Hippocampal formation (tissue), 2 donors: ENCODE data around the gene KIF1A.

Experiments used
- DNase-seq, 2 donors: peaks; one replicate each; lab custom pipeline; 2025; lab: John Stamatoyannopoulos, UW

KIF1A gene, protein sequence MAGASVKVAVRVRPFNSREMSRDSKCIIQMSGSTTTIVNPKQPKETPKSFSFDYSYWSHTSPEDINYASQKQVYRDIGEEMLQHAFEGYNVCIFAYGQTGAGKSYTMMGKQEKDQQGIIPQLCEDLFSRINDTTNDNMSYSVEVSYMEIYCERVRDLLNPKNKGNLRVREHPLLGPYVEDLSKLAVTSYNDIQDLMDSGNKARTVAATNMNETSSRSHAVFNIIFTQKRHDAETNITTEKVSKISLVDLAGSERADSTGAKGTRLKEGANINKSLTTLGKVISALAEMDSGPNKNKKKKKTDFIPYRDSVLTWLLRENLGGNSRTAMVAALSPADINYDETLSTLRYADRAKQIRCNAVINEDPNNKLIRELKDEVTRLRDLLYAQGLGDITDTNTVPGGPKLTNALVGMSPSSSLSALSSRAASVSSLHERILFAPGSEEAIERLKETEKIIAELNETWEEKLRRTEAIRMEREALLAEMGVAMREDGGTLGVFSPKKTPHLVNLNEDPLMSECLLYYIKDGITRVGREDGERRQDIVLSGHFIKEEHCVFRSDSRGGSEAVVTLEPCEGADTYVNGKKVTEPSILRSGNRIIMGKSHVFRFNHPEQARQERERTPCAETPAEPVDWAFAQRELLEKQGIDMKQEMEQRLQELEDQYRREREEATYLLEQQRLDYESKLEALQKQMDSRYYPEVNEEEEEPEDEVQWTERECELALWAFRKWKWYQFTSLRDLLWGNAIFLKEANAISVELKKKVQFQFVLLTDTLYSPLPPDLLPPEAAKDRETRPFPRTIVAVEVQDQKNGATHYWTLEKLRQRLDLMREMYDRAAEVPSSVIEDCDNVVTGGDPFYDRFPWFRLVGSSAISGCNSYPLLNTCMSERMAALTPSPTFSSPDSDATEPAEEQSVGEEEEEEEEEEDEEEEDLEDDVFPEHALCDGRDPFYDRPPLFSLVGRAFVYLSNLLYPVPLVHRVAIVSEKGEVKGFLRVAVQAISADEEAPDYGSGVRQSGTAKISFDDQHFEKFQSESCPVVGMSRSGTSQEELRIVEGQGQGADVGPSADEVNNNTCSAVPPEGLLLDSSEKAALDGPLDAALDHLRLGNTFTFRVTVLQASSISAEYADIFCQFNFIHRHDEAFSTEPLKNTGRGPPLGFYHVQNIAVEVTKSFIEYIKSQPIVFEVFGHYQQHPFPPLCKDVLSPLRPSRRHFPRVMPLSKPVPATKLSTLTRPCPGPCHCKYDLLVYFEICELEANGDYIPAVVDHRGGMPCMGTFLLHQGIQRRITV (N-terminal part only)

GRCh38 chr2:240819858-240820606 lies at the start of gene KIF1A:
Gene KIF1A, minus strand, starts transcription at chr2:240820219. Its CDS starts 22,467 bp downstream, at chr2:240797752.
- DNase-seq, result peak; percentile 90 to 91

DNA sequence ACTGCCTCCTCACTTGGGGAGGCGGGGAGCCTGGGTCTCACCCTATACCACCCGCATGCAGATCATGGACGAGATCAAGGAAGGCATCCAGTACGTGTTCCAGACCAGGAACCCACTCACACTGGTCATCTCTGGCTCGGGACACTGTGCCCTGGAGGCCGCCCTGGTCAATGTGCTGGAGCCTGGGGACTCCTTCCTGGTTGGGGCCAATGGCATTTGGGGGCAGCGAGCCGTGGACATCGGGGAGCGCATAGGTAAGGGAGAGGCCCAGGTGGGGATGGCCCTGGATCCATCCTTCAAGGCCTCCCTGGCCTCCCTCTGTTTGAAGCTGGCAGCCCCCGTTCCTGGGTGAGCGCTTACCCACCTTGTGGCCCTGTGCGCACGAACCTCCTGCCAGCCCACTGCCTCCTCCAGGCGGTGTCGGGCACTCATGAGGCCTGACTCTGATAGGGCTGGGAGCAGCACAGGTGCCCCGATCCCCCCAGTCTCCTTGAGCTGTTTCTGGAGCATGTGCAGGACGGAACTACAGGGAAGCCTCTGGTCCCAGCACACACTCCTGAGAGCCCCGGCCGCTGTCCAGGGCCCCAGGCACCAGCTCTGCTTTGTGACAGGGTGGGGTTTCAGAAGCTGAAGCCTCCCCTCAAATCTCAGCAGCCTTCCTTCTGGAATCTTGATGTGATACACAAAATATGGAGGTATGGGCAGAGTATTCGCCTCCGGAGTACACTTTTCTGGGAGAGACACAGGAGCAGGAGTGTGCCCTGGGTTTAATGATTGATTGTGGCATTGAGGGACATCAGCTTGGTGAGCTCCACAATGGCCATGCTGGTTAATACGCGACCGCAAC lies 49.3 kb upstream of the KIF1A start:
- DNase-seq, result no peak

DNA sequence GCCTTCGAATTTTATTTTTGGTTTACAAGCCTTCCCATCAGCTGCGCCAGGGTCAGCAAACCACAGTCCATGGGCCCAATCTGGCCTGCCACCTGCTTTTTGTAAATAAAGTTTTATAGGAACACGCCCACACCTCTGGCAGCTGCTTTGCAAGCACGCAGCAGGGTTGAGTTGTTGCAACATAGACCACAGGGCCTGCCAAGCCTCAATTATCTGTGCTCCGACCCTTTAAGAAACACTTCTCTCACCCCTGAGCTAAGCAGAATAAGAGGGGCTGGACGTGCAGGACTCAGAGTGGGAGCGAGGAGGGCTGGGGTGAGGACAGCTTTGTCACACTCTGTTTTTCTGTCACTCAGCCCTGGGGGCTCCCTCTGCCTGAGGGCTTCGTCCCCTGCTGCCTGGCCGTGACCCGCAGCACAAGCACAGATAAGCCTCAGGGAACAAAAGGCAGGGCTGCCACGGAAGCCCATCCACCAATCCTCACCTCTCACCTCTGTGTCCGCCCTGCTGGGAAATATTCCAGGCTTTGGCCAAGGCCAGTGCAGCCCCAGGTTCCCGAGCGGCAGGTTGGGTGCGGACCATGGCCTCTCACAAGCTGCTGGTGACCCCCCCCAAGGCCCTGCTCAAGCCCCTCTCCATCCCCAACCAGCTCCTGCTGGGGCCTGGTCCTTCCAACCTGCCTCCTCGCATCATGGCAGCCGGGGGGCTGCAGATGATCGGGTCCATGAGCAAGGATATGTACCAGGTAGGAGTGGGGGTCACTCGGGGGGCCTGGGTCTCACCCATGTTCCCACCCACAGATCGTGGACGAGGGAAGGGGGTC lies 48.5 kb upstream of the KIF1A start, which contains the start of gene AGXT:
Gene AGXT (plus strand): TSS at position 539 of the 823 bp plus-strand sequence. CDS start 42 bp downstream, at position 581.
- DNase-seq, result no peak

DNA sequence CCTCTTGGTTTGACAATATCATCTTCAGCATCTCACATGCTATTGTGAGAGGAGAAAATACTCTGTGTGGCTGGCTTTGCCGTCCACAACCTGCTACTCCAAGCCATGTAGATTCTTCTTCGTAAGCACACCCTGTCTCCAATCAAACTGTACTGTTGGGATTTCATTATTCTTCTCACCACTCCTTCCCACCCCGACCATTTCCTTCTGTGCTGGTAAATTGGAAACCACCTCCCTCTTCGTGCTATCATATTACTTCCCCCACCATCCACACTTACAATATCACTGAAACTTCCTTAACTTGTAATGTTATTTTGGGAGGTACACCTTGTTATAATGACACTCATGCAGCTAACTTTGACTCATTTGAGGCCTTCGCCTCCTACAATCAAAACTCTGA lies 45.4 kb upstream of the KIF1A start:
- DNase-seq, result no peak

GRCh38 chr2:240864475-240864874 lies 44.5 kb upstream of the KIF1A start:
- DNase-seq, result no peak

DNA sequence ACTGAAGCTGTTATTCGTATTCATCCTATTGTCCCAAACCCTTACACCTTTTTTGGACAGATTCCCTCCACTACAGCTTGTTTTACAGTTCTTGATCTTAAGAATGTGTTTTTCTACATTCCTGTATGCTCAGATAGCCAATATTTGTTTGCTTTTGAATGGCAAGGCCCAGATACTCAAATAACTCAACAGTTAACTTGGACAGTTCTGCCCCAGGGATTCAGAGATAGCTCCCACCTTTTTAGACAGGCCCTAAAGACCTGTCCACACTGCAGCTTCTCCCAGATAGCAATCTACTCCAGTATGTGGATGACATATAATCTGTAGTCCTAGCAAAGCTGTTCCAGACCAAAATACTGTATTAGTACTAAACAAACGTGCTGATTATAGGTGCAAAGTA lies 41.5 kb upstream of the KIF1A start:
- DNase-seq, result no peak

GRCh38 chr2:240858871-240859270 lies 38.9 kb upstream of the KIF1A start:
- DNase-seq, result no peak

- DNase-seq, result no peak
These were observed 38.3 kb upstream of the KIF1A start for GRCh38 chr2:240858321-240858720.

DNA sequence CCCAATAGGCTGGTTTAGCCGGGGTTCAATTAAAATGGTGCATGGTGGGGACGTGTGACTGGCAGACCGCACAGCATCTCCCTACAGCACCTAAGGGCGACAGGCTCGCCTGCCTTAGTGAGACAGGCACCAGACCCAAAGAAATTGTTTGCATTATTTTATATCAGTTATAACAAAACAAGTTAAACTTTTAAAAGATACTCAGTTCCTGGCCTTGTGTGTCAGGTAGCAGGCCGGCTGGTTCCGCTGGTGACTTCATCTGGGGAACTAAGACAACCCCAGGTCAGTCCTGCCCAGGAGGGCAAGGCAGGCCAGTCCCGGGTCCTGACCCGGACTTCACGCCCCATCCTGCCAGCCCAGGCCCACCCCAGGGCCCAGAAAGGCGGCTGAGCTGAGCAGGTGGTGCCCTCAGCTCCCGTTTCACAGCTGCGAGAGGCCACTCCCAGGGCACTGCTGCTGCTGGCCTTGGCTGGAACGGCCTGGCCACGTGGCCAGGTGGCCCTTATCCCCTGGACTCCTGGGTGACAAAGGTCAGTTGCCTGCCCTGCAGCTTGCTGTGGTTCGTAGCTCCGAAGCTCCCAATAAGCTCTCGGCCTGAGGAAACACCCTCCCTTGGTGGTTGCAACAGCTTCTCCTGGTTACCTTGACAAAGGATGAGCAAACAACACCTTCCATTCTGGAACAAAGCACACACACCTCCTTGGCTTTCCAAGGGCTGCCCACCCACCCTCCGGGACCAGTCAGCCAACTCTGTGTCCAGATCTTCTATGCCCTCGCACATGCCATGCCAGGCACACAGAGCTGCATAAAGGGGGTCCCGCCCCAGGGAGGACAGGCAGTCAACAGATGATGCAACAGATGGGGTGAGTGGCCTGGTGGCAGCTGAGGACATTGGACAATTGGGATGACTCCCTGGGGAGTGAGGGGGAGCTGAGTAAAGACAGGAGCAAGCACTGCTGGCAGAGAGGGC lies 37.3 kb upstream of the KIF1A start:
- DNase-seq, result no peak

DNA sequence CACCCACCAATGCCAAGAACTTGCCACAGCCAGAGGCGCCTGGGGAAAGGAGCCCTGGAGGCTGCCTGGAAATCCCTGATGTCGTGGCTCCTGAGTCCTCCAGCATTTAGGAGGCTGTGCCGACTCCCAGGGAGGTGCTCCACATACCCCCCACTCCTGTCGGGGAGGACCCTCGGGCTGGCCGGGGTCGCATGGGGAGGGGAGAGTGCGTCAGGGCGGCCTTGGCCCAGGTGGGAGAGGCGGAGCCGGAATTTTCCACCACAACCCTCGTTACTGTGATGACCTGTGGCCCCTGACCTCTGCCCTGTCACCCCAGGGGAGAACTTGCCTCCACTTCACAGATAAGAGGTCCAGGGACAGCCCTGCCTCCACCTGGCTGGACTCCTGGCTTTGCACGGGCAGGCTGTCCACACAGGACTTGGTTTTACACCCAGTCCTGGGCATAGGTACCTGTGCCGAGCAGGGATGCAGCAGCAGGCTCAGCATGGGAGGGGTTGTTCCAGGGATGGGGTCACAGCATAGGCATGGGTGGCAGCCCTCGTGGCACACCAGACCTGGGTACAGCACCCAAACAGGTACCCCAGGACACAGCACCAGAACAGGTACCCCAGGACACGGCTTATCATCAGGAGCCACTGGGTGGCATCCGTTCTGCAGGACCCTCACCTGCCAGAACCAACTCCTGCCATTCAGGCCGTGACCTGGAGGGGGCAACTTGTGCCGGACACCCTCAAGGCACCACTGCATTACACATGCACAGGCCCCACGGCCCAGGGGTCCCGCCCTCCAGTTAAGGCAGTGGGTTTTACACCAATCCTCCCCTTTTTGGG lies 36.3 kb upstream of the KIF1A start:
- no peak for DNase-seq

DNA sequence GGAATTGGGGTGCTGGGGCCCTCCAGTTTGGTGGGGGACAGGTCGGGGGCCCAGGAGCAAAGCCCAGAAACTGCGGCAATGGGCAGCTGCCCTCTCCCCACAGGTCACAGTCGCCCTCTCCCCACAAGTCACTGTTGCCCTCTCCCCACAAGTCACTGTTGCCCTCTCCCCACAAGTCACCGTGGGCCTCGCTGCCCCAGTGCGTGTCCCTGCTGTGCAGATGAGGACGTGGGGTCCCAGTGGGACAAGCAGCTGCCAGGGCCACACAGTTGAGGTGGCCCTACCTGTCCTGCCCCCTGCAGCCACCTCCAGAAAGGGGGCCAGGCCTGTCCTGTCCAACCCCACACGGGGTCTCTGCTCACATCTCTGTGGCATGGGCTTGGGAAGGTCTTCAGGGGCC lies 35.7 kb upstream of the KIF1A start:
- no peak for DNase-seq

DNA sequence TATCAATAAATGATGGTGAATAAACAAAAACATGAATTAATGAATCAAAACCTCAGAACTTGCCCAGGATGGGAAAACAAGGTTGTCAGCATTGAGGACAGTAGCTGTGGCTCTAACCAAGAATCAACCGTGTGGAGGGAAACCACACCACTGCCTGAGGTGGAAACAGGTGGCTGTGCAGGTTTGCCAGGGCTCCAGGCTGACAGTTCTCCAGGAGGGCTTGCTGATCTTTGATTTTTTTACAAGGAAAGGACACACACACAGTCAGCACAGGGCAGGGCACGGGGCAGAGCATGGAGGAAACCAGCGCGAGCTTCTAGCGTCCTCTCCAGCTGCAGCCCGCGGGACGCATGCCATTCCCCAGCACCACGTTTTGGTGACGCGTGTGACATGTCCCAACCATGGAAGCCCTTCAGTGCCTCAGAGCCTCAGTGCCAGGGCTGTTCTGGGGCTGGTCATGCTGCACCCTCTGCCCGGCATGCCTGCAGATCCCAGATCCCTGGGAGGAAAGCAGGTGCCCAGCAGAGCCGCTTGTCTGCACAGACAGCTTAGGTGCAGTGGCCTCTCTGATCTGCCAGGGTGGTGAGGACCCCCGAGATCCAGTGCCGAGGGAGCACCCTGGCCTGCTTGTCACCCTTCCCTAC lies 32.8 kb upstream of the KIF1A start:
- DNase-seq, result no peak

GRCh38 chr2:240851078-240851991 lies 31.3 kb upstream of the KIF1A start:
- DNase-seq, result peak; percentile 62 to 80

DNA sequence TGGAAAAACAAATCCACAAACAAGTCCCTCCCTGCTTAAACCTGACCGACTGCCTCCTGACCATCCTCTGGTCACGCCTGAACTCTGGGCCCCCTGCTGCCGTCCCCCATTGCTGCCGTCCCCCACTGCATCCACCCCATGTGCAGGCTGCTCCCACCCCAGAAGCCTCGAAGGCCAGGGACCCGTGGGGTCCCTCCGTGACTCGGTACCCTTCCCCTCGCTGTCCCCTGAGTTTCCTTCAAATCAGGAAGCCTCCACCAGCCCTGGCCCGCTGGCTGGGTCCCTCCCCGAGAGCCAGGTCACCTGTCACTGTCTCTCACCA lies 30.7 kb upstream of the KIF1A start:
- no peak for DNase-seq

DNA sequence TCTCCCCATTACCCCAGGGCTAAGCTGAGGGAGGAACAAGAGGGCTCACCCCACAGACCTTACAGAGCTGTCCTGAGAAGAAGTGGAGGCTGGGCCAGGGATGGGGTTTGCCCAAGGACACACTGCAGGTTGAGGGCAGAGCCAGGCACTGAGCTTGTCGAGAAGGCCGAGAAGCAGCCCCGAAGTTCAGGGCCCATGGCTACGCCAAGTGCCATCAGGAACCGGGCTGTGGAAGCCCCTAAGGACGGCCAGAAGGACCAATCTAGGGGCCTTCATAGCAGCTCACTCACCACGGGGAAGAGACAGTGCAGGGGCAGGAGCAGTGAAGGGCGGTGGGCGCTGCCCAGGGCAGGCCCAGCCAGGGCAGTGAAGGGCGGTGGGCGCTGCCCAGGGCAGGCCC lies 30.0 kb upstream of the KIF1A start:
- no peak for DNase-seq
